Stimulated activated CD8-positive, alpha-beta memory T cell treated with anti-CD3 and anti-CD28 coated beads, Interleukin-12 subunit alpha, Interleukin-12 subunit beta, amount 100 ng/mL, for 1 hour (primary cell): ENCODE results near the gene XPO1.

Experiments used
- DNase-seq: peaks from one replicate; pipeline ENCODE4 v3.0.0-alpha.2; 2020; ENCODE audit warnings: low read depth

The XPO1 gene

GRCh38 chr2:61431345-61431744 lies 106.8 kb downstream of the XPO1 start:
- DNase-seq, result no peak
